Pancreas (tissue), 10 donors: ENCODE data around the gene PYY. TPM values are rescaled to one million over a fixed set of nuclear protein-coding genes. Genes with fewer than 3 reads are reported as not detected.

ENCODE experiments used
- ATAC-seq, 4 donors: fragments of 200-7000 bp; cut with Tn5 transposase; one replicate each; pipeline versions ENCODE4 v1.8.0 to v1.9.1; 2020; ENCODE audit warnings: mild to moderate bottlenecking in 4 of 4, moderate library complexity in 4 of 4
- DNase-seq, 6 donors: peaks; one replicate each; pipeline ENCODE4 v3.0.0-alpha.2; 2020
- FAIRE-seq: peaks from 2 replicates; lab custom pipeline; 2012; peaks lifted over from hg19 to GRCh38; lab: Jason Lieb, UNC
- H3K27ac ChIP-seq, 4 donors: fragments of 200-600 bp; sonication (generic); 1 replicate in 3 of 4; 2 replicates in 1 of 4; pipeline versions ENCODE4 v1.5.0 to v1.8.0; 2020
- H3K27me3 ChIP-seq, 4 donors: fragments of 200-600 bp; one replicate each; pipeline ENCODE4 v1.8.0; 2021
- H3K36me3 ChIP-seq, 3 donors: fragments of 200-600 bp; sonication (generic) in 1 of 3; one replicate each; pipeline versions ENCODE4 v1.5.0 to v1.8.0; 2020 to 2021
- H3K4me1 ChIP-seq, 3 donors: fragments of 200-600 bp; one replicate each; pipeline ENCODE4 v1.8.0; 2021
- H3K4me3 ChIP-seq, 4 donors: fragments of 200-600 bp; sonication (generic) in 2 of 4; one replicate each; pipeline versions ENCODE4 v1.5.0 to v1.8.0; 2020 to 2021
- H3K9me3 ChIP-seq, 4 donors: fragments of 200-600 bp; one replicate each; pipeline ENCODE4 v1.8.0; 2021
- WGBS, 2 donors: extraction: QIAGEN DNeasy Blood & Tissue Kit; methylation state at CpG; one replicate each; pipeline ENCODE4 v1.1.7; 2013; 5-methylcytosine and 5-hydroxymethylcytosine counted together
- intact Hi-C, 3 donors: fragments of 100-400 bp; cut with DNase I; formaldehyde crosslinking; loops; one replicate each; pipeline versions ENCODE4 v1.11.1 to v1.14.2; 2022
- polyA plus RNA-seq, 2 donors: library from polyadenylated mRNA; stranded (reverse); fragments of 200-250 nt; gene quantifications; one replicate each; pipeline ENCODE4 v1.2.3, GENCODE V29; 2013
- total RNA-seq, 6 donors: library from RNA; stranded (reverse); fragmentation: NEBNext Ultra II Directional in 4 of 6; extraction: Animal tissue kit (Norgen Biotek cat#: 25700) in 4 of 6; gene quantifications; one replicate each; pipeline versions ENCODE4 v1.2.1 to v1.2.4, GENCODE V29; 2021 to 2023
- TF ChIP-seq, protein P1 (sequence below), 4 donors: fragments of 200-600 bp; sonication (generic) in 3 of 4; IDR thresholded peaks; one replicate each; pipeline versions ENCODE4 v1.5.0 to v1.8.0; 2021; ENCODE audit warnings: antibody characterized with exemption in 4 of 4
- donor health status: healthy with polysubstance abuse.
- donor health status: DM: no; HTN: no; CAD: no; lungs with moderate emphysema.
- donor health status: DM: no; HTN: no; CAD: no.
- donor health status: control.
- donor health status: control.
- donor health status: Bipolar disorder and iron deficiency.
- donor health status: DM: yes; HTN: yes; CAD: no.
- donor health status: DM: no; HTN: no; CAD: no.
- donor health status: DM: no; HTN: no; CAD: no.
- donor health status: DM: yes; HTN: yes; CAD: no.

PYY gene
- total and polyA plus RNA-seq, 8 donors: 0.35 to 1.1 (median 0.57) TPM; not detected in 4

DNA sequence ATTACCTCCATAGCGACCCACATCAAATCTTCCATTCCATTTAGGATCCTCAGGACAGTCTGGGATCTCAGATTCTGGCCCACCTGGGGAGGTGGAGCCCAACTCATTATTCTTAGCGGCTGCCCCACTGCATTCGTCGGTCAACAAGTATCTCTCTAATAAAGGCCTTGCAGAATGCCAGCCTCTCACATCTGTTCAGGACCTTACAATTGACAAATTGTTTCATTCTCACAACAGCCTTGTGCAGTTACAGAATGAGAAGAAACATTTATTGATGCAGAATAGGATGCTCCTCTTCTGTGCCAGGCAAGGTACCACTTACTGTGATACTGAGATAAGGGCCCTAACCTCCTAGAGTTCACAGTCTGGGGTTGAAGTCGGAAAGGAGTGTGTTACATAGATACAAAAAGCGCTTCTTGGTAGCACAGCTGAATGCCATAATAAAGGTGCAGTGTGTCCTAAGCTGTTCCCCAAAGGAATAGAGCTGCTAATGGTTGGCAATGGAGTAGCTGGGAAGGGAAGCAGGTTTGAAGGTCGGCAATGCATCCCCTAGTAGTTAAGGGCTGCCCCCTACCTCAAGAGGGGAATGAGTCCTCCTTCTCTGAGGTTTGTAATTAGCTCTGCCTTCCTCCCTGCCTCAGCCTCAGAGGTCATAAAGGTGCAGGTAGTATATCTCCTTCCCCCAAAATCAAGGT lies 44.1 kb downstream of the PYY start:
- Histone ChIP-seq H3K27me3 (no peaks in the 10 kb centered on the region), H3K9me3 (no peaks in the 10 kb centered on the region), H3K4me1 (peaks cover 0 to 7% (median 0%) of the 10 kb centered on the region in 3 donors), H3K4me3 (no peak overlapping the region), H3K27ac (no peak overlapping the region), H3K36me3 (no peaks in the 10 kb centered on the region)
- no peak for ATAC-seq
- no peak for FAIRE-seq
- DNase-seq: no peak
- 46 to 53% methylated on average over 7 of the region's 7 CpGs for WGBS, 2 donors
- intact Hi-C loops: no loop called here
- TF ChIP-seq, protein P1, sequence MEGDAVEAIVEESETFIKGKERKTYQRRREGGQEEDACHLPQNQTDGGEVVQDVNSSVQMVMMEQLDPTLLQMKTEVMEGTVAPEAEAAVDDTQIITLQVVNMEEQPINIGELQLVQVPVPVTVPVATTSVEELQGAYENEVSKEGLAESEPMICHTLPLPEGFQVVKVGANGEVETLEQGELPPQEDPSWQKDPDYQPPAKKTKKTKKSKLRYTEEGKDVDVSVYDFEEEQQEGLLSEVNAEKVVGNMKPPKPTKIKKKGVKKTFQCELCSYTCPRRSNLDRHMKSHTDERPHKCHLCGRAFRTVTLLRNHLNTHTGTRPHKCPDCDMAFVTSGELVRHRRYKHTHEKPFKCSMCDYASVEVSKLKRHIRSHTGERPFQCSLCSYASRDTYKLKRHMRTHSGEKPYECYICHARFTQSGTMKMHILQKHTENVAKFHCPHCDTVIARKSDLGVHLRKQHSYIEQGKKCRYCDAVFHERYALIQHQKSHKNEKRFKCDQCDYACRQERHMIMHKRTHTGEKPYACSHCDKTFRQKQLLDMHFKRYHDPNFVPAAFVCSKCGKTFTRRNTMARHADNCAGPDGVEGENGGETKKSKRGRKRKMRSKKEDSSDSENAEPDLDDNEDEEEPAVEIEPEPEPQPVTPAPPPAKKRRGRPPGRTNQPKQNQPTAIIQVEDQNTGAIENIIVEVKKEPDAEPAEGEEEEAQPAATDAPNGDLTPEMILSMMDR (IDR thresholded peaks at IDR 0.05): no peak

DNA sequence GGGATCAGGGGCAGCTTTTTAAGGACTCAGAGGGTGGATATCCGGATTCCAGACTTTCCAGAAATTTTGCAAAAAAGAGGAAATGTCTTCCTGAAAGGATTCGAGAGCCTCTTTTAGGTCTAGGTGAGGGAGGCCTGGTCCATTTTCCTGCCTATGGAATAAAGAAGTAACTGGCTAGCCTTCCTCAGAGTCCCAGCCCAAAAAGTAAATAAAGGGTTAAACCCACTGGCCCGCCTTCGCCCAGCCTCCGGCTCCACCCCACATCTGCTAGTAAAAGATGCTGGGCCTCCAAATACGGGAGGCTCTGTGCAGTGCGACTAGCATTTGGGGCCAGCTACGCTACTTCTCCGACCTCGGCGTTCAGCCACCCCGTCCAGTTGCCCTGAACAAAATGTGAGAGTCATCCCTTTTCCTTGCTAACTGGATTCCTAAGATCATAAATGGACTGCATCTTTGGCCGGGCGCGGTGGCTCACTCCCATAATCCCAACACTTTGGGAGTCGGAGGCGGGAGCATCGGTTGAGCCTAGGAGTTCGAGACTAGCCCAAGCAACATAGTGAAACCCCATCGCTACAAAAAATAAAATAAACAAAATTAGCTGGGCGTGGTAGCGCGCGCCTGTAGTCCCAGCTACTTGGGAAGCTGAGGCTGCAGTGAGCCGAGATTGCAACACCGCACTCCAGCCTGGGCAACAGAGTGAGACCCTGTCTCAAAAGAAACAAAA lies 45.6 kb downstream of the PYY start:
- H3K27me3 ChIP-seq: no peaks in the 10 kb centered on the region
- intact Hi-C loops: no loop called here
- H3K4me1 ChIP-seq: peaks cover 0 to 7% (median 0%) of the 10 kb centered on the region in 3 donors
- FAIRE-seq (no peak), DNase-seq (peak in 1 of 6 donors; percentile 33), ATAC-seq (peak in 3 of 4 donors; percentile 37 to 53 (median 49))
- TF ChIP-seq, protein P1 (IDR thresholded peaks at IDR 0.05): no peak
- no peak overlapping the region for H3K27ac ChIP-seq
- peak overlapping the region in 1 of 4 donors; percentile 59 for H3K4me3 ChIP-seq
- no peaks in the 10 kb centered on the region for H3K36me3 ChIP-seq
- no peaks in the 10 kb centered on the region for H3K9me3 ChIP-seq
- 59 to 62% methylated on average over 26 of the region's 26 CpGs for WGBS, 2 donors

GRCh38 chr17:43907425-43907981 lies 46.2 kb downstream of the PYY start, which contains the start of gene MPP2:
TSS of gene MPP2 (minus strand) at chr17:43907536. CDS start at chr17:43904460, 3,076 bp downstream.
- Histone ChIP-seq H3K4me1 (peaks cover 0 to 7% (median 0%) of the 10 kb centered on the region in 3 donors), H3K9me3 (no peaks in the 10 kb centered on the region), H3K4me3 (peak within 1 kb of the TSS; percentile 29 to 59 (median 48)), H3K36me3 (no peaks in the 10 kb centered on the region), H3K27me3 (no peaks in the 10 kb centered on the region), H3K27ac (peak within 1 kb of the TSS in 1 of 4 donors; percentile 8)
- peak; percentile 51 to 87 (median 70) for DNase-seq
- ATAC-seq: peak; percentile 67 to 83 (median 72)
- intact Hi-C loops: no loop called here
- 7 to 8% methylated on average over 36 of the region's 36 CpGs for WGBS, 2 donors
- TF ChIP-seq, protein P1 (IDR thresholded peaks at IDR 0.05): no peak
- FAIRE-seq: no peak

- H3K4me3 ChIP-seq: peak overlapping the region; percentile 29 to 59 (median 48)
- intact Hi-C loops: no loop called here
- WGBS, 2 donors: 2% methylated on average over 27 to 29 of the region's 29 CpGs
- ATAC-seq (peak; percentile 11 to 19 (median 18)), DNase-seq (no peak), FAIRE-seq (no peak)
- no peaks in the 10 kb centered on the region for H3K36me3 ChIP-seq
- TF ChIP-seq, protein P1 (IDR thresholded peaks at IDR 0.05): no peak
- H3K4me1 ChIP-seq: peaks cover 0 to 7% (median 0%) of the 10 kb centered on the region in 3 donors
- H3K27me3 ChIP-seq: no peaks in the 10 kb centered on the region
- H3K9me3 ChIP-seq: no peaks in the 10 kb centered on the region
- peak overlapping the region in 1 of 4 donors; percentile 8 for H3K27ac ChIP-seq
These were observed 46.8 kb downstream of the PYY start for GRCh38 chr17:43906951-43907424.
